ENCODE data around the gene PEX10.
"Not testable (repeated sequence)": the region's sequence is repeated elsewhere in the genome, so short reads cannot be mapped to it uniquely, and the experiment has no call there.

The PEX10 gene

GRCh38 chr1:2443277-2444137, 31.1 kb upstream of the PEX10 start:
- DNase-seq (ENCODE audit: low spot score), result no peak

DNA sequence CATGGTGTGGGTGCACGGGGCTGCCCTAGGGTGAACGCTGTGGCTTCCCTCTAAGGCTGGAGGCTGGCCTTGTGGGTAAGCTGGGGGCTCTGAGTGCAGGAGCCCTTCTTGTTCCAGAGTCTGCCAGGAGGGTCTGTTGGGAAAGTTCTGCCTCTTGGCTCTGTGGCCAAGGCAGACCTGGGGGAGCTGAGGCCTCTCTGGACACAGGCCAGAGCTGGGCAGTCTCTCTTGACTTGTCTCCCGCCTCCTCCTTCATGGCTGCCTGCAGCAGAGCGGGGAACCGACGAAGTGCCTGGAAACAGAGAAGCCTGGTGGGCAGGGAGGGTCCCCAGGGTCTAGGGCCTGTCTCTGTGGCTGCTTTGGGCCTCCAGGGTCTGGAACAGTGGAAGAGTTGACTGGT, 30.3 kb upstream of the PEX10 start:
- DNase-seq (ENCODE audit: low spot score), result no peak

DNA sequence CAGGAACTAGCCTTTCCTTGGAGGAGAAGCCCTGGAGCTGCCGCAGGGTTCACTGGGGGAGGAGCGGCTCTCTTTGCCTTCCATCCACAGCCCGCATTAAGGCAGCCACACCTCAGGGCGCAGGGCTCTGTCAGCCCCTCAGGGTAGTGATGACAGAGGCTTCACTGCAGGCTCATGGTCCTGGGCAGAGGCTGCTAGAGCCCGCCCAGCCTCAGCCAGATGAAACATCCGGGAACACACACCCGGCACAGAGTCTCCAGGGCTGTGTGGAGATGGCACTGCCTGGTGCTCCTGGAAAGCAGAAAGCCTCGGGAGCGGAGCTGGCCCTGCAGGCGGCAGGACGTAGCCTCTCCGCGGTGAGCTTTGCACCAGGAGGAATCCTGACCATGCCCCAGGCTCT, 29.4 kb upstream of the PEX10 start:
- DNase-seq (ENCODE audit: low spot score), result no peak

- not testable (repeated sequence) for DNase-seq (ENCODE audit: low spot score)
Measured at GRCh38 chr1:2440346-2440745, 28.0 kb upstream of the PEX10 start.

DNA sequence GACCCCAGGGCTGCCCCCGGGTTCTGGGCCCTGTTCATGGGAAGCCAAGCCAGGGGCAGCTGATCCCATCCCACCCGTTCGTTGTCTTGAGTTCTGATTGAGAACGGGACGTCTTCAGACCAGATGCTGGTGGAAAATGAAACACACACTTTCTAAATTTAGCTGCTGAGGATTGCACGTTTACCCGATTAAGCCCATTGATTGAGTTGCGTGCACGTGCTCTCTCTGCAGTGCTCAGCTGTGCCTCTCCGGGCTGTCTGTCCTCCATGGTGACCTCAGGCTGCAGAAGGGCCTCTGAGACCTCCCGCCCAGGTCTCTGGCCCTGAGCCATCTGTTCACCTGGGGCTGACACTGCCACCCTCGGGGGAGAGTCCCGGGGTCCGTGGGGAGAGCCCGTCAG, 27.0 kb upstream of the PEX10 start:
- no peak for DNase-seq (ENCODE audit: low spot score)

DNA sequence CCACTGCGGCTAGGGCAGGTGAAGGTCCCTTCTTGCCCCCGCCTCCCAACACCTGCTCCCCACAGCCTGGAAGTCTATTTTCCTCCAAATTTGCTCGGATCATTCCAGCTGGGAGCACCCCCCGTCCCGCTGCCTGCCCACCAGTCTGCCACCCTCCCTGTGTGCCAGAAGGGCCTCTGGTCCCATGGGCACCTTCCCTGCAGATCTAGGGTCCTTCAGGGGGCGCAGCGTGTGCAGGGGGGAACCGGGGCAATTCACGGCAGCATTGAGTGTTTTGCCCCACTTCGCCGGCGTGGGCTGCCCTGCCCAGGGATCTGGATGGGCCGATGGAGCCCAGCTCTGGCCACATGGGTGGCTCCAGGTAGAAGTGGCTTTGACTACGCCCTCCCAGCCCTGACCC, 26.3 kb upstream of the PEX10 start:
- DNase-seq (ENCODE audit: low spot score), result no peak

GRCh38 chr1:2438038-2438437, 25.7 kb upstream of the PEX10 start:
- no peak for DNase-seq (ENCODE audit: low spot score)

- DNase-seq (ENCODE audit: low spot score), result no peak
Measured at GRCh38 chr1:2437617-2438016, 25.3 kb upstream of the PEX10 start.

DNA sequence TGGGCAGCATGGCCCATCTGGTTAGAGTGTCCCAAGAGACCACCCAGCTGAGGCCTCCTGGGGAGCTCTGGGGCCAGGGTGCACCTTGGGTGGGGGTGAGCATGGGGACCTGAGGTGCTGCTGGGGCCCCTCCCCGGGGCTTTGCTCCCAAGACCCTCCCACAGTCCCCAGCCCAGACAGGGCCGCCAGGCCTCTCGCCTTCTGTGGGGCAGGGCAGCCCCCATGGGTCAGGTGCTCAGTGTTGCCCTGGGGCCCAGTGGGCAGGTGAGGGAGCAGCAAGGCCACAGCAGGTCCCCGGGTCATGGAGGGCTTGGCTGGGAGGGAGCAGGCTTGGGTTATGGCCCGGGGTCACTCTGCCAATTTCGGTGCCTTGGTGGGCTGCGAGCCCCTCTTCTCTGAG, 24.5 kb upstream of the PEX10 start:
- no peak for DNase-seq (ENCODE audit: low spot score)

DNA sequence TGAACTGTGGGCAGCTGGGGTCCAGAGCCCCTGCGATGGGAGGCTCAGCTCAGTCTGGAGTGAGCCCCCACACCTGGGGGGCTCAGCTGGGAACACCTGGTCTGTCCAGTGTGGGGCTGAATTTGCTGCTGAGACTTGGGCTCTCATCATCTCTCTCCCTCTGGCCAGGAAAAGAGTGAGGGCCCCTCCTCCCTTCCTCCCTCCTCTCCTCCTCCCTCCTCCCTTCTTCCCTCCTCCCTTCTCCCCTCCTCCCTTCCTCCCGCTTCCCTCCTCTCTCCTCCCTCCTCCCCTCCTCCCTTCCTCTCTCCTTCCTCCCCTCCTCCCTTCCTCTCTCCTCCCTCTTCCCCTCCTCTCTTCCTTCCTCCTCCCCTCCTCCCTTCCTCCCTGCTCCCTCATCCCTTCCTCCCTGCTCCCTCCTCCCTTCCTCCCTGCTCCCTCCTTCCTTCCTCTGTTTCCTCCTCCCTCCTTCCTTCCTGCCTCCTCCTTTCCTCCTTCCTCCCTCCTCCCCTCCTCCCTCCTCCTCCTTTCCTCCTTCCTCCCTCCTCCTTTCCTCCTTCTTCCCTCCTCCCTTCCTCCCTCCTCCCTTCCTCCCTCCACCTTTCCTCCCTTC, 23.5 kb upstream of the PEX10 start:
- DNase-seq (ENCODE audit: low spot score), result no peak

DNA sequence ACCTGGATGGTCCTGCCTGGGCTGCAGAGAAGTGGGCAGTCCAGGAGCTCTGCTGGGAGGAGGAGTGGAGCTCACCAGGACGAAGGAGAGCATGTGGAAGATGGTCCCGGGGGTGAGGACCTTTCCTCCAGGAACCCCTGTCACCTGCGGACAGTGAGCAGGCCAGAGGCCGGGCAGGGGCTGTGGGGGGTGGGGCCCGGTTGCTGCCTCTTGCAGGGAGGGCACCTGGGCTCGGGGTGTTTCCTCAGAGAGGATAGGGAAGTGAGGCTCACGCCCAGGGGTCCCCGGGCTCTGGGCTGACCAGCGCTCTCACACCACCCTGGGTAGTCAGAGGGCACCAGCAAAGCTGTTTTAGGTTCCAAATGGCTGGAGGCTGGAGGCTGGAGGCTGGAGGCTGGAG, 22.7 kb upstream of the PEX10 start:
- DNase-seq (ENCODE audit: low spot score), result no peak

DNA sequence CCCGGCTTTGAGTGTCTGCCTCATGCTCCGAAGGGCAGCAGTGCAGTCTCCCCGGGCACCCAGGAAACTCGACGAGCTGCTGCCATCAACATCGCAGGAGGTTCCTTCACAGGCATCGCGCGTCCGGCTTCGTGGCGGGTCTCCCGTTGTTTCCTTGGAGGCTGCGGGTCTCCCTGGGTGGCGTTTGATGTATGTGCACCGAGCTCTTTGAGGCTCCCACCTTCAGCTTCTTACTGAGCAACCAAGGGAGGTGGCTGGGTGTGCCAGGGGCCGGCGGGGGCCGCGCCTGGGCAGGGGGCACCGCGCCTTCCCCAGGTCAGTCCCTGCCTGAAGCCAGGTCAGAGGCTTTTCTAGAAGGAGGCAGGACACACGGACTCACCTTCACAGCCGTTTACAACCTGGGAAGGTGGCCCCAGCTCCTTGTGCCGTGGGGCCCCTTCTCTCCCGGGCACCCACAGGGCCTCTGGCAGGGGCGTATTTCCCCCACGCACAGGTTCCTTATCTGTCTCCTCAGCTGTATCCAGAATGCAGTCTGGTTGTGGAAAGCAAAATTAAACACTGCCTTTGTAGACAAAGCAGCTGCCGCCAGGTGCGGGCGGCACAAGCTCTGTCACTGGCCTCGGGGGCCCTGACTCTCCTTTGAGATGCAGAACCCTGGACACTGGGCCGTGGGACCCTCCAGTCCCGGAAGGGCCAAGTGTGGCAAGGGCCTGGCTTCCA, 21.7 kb upstream of the PEX10 start:
- no peak for DNase-seq (ENCODE audit: low spot score)

GRCh38 chr1:2433196-2433595, 20.8 kb upstream of the PEX10 start:
- DNase-seq (ENCODE audit: low spot score), result no peak

DNA sequence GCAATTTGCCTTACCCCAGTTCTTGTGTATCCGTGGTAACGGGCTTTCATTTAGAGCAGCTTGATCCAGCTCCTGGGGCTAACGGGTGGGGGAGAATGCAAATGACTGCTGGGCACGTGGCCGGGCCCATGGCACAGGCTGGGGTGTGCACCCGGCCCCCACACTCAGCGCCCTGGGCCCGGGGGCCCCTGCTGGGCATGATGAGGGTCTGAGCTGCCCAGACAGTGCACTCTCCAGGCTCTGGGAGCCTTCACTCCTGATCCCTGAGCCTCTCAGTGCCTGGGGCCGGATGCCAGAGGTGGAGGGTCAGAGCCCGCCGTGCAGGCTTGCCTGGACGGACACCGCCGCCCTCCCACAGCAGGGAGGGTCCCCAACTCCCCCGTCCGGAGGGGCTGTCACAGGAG, 20.1 kb upstream of the PEX10 start:
- no peak for DNase-seq (ENCODE audit: low spot score)

GRCh38 chr1:2431518-2431917, 19.2 kb upstream of the PEX10 start:
- no peak for DNase-seq (ENCODE audit: low spot score)

DNA sequence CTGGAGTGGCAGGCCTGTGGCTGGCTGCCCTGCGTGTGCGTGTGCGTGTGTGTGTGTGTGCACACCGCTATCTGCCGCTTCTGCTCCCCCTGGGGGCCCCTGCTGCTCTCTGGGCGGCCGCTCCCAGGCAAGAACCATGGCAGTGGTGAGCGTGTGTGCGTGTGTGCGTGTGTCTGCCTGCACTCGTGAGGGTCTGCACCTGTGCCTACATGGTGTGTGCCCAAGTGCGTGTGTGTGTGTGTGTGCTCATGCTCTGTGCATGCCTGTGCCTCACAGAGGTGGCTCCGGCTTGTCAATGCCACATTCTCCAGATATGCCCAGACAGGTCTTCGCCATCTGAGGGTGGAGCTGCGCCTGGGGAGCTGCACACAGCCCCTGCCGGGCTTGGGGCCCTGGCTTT, 18.7 kb upstream of the PEX10 start:
- DNase-seq (ENCODE audit: low spot score), result no peak

- DNase-seq (ENCODE audit: low spot score), result no peak
Measured at GRCh38 chr1:2430592-2430973, 18.2 kb upstream of the PEX10 start.

GRCh38 chr1:2429780-2430591, 17.6 kb upstream of the PEX10 start:
- DNase-seq (ENCODE audit: low spot score), result no peak

DNA sequence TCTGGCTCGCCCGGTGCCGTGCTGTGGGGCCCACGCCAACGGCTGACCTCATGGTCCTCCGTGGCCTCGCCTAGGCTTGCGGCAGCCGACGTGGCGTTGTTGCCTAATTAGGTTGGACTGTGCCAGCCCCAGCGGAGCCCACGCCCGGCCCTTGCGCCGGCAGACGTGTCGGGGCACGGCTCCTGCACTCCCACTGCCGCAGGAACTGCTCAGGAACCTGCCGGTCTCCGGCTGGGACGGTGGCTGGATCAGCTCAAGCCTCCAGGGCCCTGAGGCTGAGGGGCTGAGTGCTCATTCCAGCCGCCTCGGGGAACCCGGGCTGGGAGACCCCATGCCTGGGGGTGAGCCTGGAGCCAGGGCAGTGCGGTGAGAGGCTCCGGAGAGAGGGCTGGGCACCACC, 16.1 kb upstream of the PEX10 start:
- DNase-seq (ENCODE audit: low spot score), result no peak

- no peak for DNase-seq (ENCODE audit: low spot score)
Measured at GRCh38 chr1:2427976-2428375, 15.6 kb upstream of the PEX10 start.

- DNase-seq (ENCODE audit: low spot score), result no peak
Measured at GRCh38 chr1:2427051-2427450, 14.7 kb upstream of the PEX10 start.

DNA sequence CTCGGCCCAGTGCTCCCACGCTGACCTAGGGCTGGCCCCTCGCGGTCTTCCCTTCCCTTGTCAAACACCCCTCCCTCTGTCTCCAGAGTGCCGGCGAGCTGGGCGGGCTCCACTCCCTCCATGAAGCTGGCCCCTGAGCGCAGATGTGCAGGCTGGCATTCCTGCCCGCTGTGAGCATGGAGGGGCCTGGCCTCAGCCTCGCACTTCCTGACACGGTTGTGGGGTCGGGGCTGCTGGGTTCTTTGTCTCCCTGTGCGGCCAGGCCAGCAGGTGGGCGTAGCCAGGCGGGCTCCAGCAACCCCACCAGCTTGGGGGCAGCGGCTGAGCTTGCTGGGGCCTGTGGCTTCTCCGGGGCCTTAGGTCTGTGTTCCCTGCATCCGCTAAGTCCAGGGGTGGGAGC, 14.2 kb upstream of the PEX10 start:
- DNase-seq (ENCODE audit: low spot score), result no peak
